Activated CD4-positive, alpha-beta T cell treated with anti-CD3 and anti-CD28 coated beads, Interleukin-2, amount 50 U/mL, for 48 hours (primary cell): ENCODE results near the gene CRACDL.
A peak's percentile ranks its signal among the peaks of the same experiment; 100 is the strongest.

ENCODE experiments used
- DNase-seq, 2 experiments: peaks; one replicate each; pipeline ENCODE4 v3.0.0-alpha.2; 2020

The CRACDL gene

DNA sequence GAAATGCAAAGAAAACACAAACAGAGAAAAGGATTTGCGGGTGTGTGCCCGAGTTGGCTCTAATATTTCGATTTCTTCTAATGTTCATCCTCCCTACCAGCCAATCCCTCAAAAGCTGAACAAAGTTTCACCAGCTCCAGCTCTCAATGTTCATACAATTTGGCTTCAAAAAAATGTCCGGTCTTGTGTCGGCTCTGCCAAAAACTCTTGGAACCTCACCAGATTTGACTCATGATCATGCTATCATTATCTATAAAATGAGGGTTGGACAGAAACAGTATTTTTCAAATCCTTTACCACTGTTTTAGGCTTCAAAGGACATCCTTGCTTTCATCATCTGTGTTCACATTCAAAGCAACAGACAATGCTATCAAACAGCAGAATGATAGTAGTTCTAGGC is 88.2 kb downstream of the CRACDL start:
- no peak for DNase-seq

DNA sequence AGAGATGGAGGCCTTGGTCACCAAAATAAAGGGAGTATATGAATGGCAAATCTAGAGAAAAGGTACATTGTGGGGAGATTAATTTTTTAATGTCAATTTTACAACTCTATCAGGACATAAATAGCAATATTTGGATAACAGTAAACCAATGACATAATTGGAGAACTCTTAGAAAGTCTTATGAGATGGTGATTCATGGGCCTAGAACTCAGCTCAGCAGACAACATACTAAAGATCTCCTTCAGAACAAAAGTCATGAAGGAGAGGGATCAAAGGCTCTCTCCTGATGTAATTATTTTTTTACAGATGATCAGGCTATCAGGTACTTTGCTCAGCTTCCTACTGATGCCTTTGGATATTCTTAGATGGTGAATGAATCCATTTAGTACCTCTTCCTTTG is 90.0 kb downstream of the CRACDL start:
- no peak for DNase-seq

DNA sequence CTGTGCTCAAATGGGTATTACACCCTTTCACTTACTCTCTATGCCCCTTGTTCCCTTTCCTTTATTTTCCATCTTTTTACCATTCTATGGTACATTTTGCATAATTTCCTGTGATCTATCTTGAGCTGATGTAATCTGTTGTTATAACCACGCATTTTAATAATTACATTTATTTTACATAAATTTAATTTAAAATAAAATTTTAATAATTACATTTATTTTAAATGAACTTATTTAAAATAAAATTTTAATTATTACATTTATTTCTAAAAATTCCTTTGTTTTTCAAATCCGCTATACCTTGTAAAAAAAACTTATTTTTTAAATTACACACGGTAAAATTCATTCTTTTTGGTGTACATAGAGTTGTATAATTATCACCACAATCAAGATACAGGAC is 93.9 kb downstream of the CRACDL start:
- no peak for DNase-seq

DNA sequence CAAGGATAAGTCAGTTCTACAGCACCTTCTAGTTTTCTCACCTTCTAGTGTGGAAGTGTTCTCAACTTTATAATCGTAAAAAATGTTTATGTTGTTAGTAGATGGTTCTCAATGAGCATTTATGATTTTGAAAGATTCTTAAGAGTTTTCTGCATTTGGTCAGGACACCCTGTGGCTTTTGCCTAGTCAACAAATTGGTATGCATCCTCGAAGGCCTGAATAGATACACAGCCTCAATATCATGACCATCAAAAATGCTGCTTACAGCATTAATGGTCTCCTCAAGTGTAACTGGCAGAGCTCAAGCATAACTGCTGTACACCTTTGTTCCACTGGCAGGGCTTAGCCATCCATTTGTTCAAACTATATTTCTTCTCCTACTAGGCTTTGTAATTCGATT is 96.7 kb downstream of the CRACDL start:
- no peak for DNase-seq

DNA sequence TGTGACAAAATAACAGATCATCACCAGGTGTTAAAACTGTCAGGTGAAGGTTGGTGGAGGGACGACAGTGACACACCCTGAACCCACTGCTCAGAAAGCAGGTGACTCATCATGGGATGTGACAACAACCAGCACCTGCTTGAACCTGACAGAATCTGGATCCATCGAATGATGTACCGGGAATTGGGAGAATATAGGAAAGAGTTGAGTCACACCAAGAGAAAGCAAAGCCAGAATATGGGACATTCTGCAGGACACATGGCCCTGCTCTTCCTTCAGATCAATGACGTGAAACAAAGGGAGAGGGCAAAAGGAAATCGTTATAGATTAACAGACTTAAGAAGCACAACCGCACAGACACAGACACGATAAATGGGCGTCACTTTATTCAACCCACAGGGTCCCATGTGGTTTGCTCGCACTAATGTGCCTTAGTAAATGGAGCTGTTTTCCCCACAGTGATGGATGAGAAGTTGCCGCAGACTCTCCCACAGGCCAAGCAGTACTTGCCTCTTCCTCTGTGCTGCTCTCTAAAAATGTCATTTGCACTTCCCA is 100.1 kb downstream of the CRACDL start:
- no peak for DNase-seq

DNA sequence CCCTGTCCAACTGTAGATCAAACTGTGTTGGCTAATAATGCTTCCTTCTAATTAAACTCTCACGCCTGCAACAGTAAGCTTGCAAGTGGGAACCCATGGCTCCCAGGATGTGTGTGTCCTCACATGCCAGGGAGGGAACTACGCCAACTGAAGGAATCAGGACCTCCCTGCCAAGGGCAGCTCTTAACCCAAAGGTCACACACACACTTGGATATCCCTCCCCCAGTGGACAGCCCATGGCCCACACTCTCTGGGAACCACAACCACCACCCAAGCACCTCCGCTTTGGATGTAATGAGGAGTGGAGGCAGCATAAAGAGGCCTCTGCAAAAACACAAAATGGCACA is 102.1 kb downstream of the CRACDL start:
- DNase-seq, result no peak

DNA sequence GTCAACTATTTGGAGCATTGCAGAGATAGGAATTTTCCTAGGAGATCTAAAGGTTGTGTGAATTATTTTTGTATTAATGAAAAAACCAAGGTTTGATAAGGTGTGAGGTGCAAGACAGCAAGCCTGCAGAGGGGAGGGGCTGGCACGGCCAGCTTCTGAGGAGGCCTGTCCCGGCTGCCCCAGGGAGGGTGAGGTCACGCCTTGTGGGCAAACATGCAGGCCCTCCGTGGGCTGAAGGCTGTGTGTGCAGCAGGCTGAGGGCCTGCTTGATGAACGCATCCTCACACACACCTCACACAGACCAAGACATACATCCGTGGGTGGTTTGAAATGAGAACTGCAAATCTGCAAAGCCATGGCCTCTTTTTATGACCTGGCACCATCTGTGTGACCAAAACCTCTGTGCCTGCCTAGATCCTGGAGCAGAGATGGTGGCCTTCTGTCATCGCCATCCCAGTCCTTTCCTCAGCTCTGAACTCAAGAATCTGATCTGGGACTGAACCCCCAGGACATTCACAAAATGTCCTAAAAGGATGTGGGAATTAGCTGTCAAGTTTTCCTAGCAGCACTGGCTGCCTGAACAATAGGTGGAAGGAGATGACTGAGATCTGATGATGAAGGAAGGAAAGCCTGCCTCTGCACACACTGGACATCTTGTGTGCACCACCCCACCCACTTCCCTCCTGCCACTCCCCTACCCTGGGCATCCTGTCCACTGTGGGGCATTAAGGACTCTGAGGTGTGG is 102.7 kb downstream of the CRACDL start:
- DNase-seq, result no peak

DNA sequence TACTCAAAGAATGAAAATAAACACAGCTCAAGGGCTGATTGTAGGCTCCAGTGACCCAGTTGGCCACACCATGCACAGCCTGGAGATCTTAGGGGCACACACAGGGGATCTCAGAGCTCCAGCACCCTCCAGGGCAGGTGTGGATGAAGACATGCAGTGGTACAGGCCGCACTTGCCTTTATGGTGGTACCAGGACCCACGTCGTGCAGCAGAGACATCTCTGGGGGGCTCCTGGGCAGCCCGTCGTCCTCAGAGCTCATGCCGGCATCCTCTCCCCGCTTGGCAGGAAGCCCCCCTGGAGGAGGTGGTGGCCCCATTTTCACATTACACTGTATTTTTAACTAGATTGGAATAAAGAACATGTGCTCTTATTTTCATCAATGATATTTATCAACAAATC is 103.9 kb downstream of the CRACDL start:
- DNase-seq, result no peak

DNA sequence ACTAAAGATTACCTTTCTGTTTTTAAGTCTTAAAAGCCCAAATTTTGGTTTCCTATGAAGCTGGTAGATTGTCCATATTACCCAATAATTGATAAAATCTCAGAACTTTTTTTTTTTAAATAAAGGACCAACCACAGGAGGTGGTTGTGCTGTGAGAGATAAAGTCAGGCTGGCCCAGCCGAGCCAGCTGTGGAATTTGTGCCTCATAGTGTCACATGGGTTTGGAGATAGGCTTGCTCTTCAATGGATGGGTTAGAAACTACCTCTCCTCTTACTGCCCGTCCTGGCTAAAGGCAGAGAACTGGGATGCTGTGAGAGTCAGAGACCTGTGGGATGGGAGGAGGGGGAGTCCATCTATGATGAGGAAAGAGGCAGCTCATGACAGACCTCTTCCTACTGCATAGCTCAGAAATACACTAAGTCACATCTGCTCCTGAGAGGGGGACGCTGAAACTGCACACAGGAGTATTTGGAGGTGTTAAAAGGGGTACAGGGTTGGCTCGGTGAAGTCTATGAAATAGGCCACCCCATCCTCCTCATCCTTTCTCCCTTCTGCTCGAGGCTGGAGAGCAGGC is 105.4 kb downstream of the CRACDL start:
- no peak for DNase-seq

DNA sequence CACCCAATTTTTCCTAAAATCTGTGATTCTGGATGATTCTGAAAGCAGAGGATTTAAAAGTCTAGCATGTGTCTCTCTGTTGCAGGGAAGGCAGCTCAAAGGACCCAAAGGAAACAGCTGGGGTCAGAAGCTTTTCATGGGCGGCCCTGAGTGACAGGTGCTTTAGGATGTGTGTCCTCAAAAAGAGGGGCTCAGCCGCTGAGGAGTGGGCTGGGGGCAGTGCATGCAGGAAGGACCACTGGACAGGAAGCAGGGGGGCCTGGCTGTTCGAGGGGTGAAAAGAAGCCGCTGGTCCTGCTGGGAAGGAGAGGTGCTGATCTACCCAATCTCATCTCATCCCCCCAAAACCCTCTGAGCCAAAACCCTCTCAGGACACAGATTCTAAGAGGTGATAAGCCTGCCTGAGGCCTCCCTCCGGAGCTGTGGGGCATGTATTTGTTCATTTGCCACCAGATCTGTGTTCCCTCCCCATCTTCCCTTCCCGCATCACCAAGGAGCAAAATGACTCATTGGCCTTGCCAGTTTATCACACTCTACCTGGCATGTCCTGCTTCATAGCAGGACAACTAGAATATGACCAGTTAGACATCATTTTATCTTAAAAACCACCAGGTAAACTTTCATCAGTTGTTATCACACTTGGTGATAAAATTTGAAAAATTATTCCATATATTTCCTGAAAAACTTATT is 106.3 kb downstream of the CRACDL start:
- DNase-seq, result no peak

DNA sequence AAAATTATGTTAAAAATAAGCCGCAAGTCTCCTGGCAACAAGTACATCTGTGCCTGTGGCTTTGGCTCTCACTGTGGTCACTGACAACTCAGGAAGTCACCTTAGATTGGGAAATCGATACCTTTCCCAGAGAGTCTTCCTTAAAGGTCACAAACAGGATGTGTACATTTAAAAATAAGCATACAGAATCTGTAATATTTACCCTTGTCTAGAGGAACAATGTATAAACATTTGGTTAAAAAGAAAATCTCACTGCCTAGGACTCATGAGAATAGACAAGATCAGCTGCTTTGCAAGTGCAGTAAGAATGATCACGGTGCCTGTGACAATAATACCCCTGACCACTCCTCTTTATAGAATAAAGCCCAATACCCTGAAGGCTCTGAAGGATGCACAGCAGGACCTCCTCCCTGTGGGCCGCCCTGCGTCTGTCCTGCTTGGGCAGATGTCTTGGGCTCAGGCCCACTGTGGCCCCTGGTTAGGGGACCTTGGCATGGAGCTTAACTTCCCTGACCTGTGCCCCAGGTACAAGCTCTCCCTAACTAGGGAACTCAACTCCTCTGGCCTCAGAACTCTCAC is 107.1 kb downstream of the CRACDL start:
- no peak for DNase-seq

DNA sequence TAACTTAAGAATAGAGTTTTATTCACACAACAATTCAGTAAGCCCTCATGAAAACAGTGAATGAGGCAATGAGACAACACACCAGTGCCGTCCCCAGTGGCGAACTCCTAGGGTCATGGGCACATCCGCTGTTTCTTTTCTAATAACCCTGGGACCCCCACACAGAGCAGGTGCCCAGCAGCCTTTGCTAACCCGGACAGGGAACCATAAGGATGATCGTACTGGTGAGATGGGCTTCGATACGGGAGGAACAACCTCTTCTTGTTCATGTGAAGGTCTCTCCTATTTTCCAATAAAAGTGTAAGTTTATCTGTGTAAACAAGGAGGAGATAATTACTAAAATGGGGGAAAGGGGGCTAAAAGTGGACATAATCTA is 107.7 kb downstream of the CRACDL start:
- DNase-seq, result no peak

DNA sequence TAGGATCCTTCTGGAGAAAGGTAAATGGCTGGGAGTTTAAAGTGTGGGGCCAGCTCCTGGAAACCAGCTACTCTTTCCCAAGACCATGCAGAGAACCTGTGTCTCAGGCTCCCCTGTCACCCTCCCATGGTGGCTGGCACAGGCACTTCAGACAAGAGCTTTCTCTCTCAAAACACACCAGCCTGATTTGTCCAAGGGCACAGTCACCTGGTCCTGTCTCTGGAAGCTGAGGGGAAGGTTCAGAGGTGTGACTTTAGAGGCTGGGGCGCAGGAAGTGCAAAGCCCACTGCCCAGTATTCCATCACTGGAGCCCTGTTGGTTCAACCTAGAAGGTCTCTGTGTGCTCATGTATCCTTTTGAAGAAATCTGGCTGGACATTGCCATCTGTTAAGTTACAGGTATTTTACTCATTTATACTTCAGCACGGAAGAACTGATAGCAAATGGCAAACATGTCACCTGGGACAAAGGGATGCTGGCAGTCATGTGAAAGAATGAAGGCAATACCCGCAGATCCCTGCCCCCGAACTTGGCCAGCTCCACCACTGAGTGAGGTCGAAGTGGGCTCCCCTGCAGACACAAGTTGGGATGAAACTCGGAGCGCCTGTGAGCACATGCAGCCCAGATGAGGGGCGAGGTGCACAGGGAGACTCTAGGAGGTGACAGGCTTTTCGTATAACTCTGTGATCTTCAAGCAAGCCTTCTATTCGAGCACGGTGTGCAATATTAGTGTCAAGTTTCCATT is 108.2 kb downstream of the CRACDL start:
- DNase-seq, result no peak

DNA sequence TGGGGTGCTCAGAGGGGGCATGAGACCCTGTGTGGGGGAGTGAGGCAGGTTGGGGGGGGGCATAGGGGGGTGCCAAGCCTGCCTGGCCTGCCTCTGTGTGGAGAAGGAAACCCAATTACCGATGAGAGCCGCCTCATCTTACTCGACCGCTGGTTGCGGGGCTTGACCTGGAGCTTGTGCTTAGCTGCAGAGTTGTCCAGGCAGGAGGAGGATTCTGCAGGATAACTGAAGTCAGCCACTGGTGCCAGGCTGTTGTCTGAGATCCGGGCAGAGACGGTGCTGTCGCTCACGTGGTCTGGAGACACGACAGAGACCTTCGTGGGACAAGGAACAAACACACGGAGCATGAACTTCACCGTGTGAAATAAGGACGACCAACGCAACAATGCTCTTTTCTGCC is 109.2 kb downstream of the CRACDL start:
- no peak for DNase-seq

DNA sequence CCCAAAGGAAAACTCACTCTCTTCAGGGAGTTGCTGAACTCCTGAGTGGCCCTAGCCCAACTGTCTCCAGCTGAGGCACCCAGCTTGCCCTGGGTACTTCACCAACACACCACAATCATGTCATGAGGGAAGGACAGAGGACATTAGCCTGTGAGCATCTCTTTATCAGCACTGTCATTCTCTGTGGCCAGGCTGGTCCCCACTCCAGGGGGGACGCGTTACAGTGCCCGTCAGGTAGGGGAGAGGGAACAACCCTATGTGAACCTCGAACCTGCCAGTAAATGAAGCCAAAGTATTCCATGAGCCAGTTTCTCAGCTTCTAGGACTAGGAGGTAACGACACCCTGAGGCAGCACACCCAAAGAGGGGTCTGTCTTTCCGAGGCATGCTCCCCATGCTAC is 110.2 kb downstream of the CRACDL start:
- DNase-seq, result no peak

DNA sequence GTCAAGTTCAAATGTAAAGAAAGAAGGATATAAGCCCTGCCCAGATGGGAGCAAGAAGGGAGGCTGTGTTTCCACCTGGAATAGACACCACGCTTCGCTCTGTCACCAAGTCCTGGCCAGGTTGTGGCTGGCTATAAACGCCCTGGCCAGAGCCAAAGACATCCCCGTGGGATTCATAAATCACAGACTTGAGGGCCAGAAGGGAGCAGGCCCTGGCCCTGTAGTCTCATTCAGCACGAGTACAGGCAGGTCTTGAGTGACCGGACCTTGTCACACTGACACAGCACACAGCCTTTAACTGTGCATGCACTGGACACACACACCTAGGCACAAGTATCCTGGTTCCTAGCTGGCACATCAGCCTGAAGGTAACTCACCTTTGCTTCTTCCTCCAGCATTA is 110.6 kb downstream of the CRACDL start:
- DNase-seq, result no peak

DNA sequence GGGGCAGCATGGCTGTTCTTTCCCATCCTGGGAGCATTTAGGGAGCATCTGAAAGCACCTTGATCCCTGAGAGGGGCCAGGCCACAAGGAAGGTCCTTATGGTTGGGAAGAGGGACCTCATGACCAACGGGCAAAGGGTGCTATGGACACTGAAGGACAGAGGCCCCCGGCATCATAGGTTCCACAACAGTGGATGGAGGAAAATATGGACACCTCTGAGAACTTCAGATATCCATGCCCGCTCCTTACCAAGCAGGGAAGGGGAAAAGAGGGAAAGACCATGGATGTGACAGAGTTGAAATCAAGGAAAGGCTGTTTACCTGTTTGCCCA is 111.0 kb downstream of the CRACDL start:
- no peak for DNase-seq

DNA sequence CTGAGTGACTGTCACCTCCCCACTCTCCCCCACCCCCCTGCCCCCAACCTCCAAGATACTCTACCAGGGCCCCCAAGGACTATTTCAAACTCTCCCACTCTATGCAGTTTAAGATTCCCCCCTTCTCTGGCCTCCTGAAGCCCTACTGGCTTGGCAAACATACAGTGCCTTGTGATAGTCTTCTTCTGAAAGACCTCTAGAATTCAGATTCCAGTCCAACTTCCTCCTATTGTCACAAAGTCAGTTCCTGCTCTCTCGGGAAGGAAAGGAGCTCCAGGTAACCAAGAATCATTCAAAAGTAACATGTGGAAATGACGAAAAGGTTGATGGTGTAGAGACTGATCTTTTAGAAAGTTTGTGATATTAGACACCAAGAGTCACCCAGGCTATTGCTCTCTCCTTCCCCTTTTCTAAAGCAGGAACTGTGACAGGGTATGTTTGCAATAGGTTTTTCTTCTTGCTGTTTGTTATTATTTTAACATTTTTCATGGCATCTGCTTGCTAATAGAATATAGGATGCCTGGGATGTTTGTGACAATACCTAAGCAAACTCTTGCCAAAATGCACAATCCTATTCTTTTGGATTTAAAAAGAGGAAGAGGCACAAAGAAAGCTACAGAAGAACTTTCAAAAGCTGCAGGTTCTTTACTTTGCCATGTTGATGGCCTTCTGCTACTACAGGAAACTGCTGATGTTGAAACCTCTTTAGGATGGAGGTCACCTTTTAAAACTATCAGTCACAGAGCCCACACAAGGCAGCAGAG is 111.6 kb downstream of the CRACDL start:
- no peak for DNase-seq

DNA sequence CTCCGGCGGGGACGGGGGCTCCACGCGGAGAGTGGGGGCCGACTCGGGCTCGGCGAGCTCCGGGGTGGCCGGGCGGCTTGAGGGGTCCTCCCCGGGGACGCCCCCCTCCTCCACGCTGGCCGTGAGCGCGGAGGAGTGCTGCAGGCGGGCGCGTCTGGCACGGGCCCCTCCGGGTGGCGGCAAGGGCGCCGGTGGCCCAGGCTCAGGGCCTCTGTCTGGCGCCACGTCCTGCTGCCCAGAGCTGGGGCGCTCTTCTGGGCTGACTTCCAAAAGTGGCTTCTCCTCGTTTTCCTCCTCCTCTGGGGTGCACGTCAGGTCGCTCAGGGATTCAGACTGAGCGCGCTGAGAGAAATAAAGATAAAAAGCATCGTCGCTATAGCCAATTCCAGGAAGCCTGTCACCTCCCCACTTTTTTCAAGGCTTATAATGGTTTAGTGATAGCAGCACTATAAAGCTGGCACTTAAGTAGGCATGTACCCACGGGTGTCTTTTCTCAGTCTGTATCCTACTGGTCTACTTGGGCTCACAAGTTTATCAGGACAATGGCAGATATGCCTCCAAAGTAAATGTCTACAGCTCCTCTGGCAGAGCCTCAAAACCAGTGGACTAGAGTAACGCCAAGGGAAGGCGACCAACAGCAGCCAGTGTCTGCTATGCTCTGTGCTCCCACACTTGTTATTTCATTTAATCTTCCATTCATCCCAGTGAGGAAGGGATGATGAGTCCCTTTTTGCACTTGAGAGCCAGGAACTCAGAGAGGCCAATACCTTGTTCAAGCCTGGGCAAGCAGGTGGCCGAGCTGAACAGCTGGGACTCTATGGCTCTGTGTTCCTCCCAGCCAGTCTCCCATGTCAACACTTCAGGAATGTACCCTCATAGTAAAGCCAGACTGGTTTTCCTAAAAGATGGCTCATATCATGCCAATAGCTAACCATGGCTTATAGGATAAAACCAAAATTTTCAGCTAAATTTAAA is 112.5 kb downstream of the CRACDL start:
- DNase-seq, result no peak

DNA sequence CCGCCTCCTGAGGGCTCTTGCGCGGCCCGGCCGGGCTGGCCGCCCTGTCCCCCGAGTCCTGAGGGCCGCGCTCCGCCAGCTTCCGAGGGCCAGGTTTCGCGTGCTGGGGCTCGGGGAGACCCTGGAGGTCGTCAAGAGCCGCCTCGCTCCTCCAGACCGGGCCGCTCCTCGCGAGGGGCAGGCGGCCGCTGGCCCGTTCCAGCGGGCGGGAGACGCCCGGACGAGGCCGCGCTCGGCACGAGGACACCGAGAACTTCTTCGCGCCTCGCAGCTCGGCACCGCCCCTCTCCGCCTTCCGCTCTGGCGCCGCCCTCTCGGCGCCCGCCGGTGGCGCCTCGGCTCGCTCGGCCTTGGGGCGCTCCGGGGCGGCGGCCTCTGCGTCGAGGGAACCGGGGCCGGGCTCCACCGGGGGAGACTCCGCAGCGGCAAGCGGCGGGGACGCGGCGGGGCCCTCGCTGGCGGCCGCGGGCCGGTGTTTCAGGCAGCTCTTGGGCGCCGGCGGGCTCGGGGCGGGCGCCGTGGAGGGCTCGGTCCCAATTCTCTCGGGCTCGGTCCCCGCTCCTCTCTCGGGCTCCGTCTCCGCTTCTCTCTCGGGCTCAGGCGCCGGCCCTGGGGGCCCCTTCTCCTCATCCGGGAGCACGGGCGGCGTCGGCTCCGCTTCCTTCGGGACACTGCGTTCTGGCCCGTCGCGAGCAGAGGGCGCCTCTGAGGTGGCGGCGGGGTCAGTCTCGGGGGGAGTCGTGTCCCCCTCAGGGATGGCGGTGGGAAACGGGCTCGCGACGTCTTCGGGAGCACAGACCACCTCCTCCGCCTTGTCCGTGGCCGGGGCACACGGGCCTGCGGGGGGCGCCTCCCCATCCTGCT is 113.5 kb downstream of the CRACDL start:
- DNase-seq, result peak; percentile 63 to 68
